GM21576 (cell line): Measurements from ENCODE around the gene SLC12A3.

Experiments used
- ATAC-seq: cut with Tn5 transposase; IDR thresholded peaks from one replicate; pipeline ENCODE4 v1.9.1; 2021; ENCODE audit warnings: mild to moderate bottlenecking, moderate library complexity; ENCODE audit not compliant: unreplicated experiment

The SLC12A3 gene

GRCh38 chr16:56941092-56941491 lies 76.1 kb downstream of the SLC12A3 start:
- ATAC-seq = no peak

GRCh38 chr16:56941856-56942331 lies 76.9 kb downstream of the SLC12A3 start:
- no peak for ATAC-seq

- no peak for ATAC-seq
These were observed 78.9 kb downstream of the SLC12A3 start for GRCh38 chr16:56943761-56944375.

- no peak for ATAC-seq
These were observed 80.2 kb downstream of the SLC12A3 start for GRCh38 chr16:56944954-56945839.

- no peak for ATAC-seq
These were observed 81.0 kb downstream of the SLC12A3 start for GRCh38 chr16:56945847-56946527.

GRCh38 chr16:56946767-56947603 lies 82.0 kb downstream of the SLC12A3 start:
- no peak for ATAC-seq

- no peak for ATAC-seq
These were observed 82.6 kb downstream of the SLC12A3 start for GRCh38 chr16:56947604-56947995.

GRCh38 chr16:56948234-56948633 lies 83.2 kb downstream of the SLC12A3 start:
- ATAC-seq = no peak

- no peak for ATAC-seq
These were observed 85.0 kb downstream of the SLC12A3 start for GRCh38 chr16:56950051-56950450.

GRCh38 chr16:56950455-56950854 lies 85.4 kb downstream of the SLC12A3 start:
- ATAC-seq = no peak

- peak; percentile 50 for ATAC-seq
These were observed 86.1 kb downstream of the SLC12A3 start for GRCh38 chr16:56950881-56951771.

GRCh38 chr16:56953006-56953405 lies 88.0 kb downstream of the SLC12A3 start:
- no peak for ATAC-seq

- ATAC-seq = no peak
These were observed 91.1 kb downstream of the SLC12A3 start for GRCh38 chr16:56956076-56956475.

GRCh38 chr16:56956756-56957155 lies 91.7 kb downstream of the SLC12A3 start:
- ATAC-seq = no peak

GRCh38 chr16:56960681-56961281 lies 95.8 kb downstream of the SLC12A3 start:
- ATAC-seq = no peak

GRCh38 chr16:56961386-56961785 lies 96.4 kb downstream of the SLC12A3 start:
- ATAC-seq = no peak

GRCh38 chr16:56961851-56962281 lies 96.9 kb downstream of the SLC12A3 start, which contains the start of gene CETP:
Gene CETP (plus strand): TSS chr16:56961950. CDS start chr16:56961980, 30 bp downstream.
- ATAC-seq = no peak

GRCh38 chr16:56964243-56965148 lies 99.5 kb downstream of the SLC12A3 start:
- ATAC-seq = no peak
